ENCODE results near the gene PTPN22. TPM values are rescaled to one million over a fixed set of nuclear protein-coding genes. Genes with fewer than 3 reads are reported as not detected.

PTPN22 gene
- total and polyA plus RNA-seq, 7 experiments from 2014 or later: 22.2 to 76.7 (median 29.7) TPM

Other genes with a start within 250 kb of the PTPN22 start
- 10 to 100 TPM in 2 of 5 experiments, 1 to 10 TPM in 3; 2.5 to 21.0 (median 7.1) TPM for gene PHTF1, start 112.2 kb downstream of the PTPN22 start, total RNA-seq
- gene PHTF1, start 112.2 kb downstream of the PTPN22 start, polyA plus RNA-seq: 1 to 10 TPM; 1.4 to 1.6 TPM
- 10 to 100 TPM; 29.9 to 58.1 (median 42.0) TPM for gene RSBN1, start 59.2 kb downstream of the PTPN22 start, total RNA-seq
- 10 to 100 TPM; 40.7 to 44.2 TPM for gene RSBN1, start 59.2 kb downstream of the PTPN22 start, polyA plus RNA-seq
- 1 to 10 TPM; 1.1 to 7.5 (median 1.6) TPM for gene BCL2L15, start 15.9 kb upstream of the PTPN22 start, total RNA-seq
- gene BCL2L15, start 15.9 kb upstream of the PTPN22 start, polyA plus RNA-seq: under 1 TPM in 1 of 2 donors, not detected in 1; 0.60 TPM
- gene AP4B1, start 33.1 kb upstream of the PTPN22 start, total RNA-seq: 10 to 100 TPM; 50.8 to 75.4 (median 65.0) TPM
- 10 to 100 TPM; 13.7 to 15.6 TPM for gene AP4B1, start 33.1 kb upstream of the PTPN22 start, polyA plus RNA-seq
- gene DCLRE1B, start 33.6 kb upstream of the PTPN22 start, total RNA-seq: 10 to 100 TPM in 1 of 5 experiments, 1 to 10 TPM in 4; 4.1 to 13.6 (median 6.9) TPM
- gene DCLRE1B, start 33.6 kb upstream of the PTPN22 start, polyA plus RNA-seq: 1 to 10 TPM; 3.7 to 6.8 TPM
- 100 to 1,000 TPM in 4 of 5 experiments, 10 to 100 TPM in 1; 95.8 to 211 (median 124) TPM for gene HIPK1, start 57.6 kb upstream of the PTPN22 start, total RNA-seq
- gene HIPK1, start 57.6 kb upstream of the PTPN22 start, polyA plus RNA-seq: 10 to 100 TPM; 11.8 to 21.3 TPM
- 1 to 10 TPM in 3 of 5 experiments, under 1 TPM in 2; 0.24 to 1.8 (median 1.1) TPM for gene OLFML3, start 107.8 kb upstream of the PTPN22 start, total RNA-seq
- gene OLFML3, start 107.8 kb upstream of the PTPN22 start, polyA plus RNA-seq: not detected